HTERT RPE-1 (cell line): ENCODE measurements around the gene PLCH1.
"Not testable (repeated sequence)": the region's sequence is repeated elsewhere in the genome, so short reads cannot be mapped to it uniquely, and the experiment has no call there.

Experiments used
- in situ Hi-C: fragments of 300-500 bp; cut with MboI; formaldehyde crosslinking; loops from 4 replicates; pipeline ENCODE4 v1.14.3; 2020; ENCODE audit warnings: low sequenced_read_pairs

PLCH1 gene

GRCh38 chr3:155431856-155432570, 312.9 kb downstream of the PLCH1 start:
- in situ Hi-C loops, result no loop called here

GRCh38 chr3:155428563-155428962, 316.3 kb downstream of the PLCH1 start:
- in situ Hi-C loops, result no loop called here

GRCh38 chr3:155426524-155427230, 318.2 kb downstream of the PLCH1 start:
- in situ Hi-C loops, result no loop called here

GRCh38 chr3:155425396-155425795, 319.5 kb downstream of the PLCH1 start:
- in situ Hi-C loops, result no loop called here

- in situ Hi-C loops, result no loop called here
Measured at GRCh38 chr3:155424323-155424710, 320.6 kb downstream of the PLCH1 start.

- in situ Hi-C loops, result no loop called here
Measured at GRCh38 chr3:155423526-155424322, 321.1 kb downstream of the PLCH1 start.

GRCh38 chr3:155420881-155421486, 323.9 kb downstream of the PLCH1 start:
- in situ Hi-C loops, result no loop called here

GRCh38 chr3:155420406-155420805, 324.5 kb downstream of the PLCH1 start:
- in situ Hi-C loops, result no loop called here

GRCh38 chr3:155418407-155418806, 326.5 kb downstream of the PLCH1 start:
- in situ Hi-C loops, result no loop called here

GRCh38 chr3:155417119-155417517, 327.8 kb downstream of the PLCH1 start:
- in situ Hi-C loops, result no loop called here

GRCh38 chr3:155416500-155417118, 328.3 kb downstream of the PLCH1 start:
- in situ Hi-C loops, result no loop called here

- in situ Hi-C loops, result no loop called here
Measured at GRCh38 chr3:155412904-155413303, 332.0 kb downstream of the PLCH1 start.

GRCh38 chr3:155411500-155412223, 333.2 kb downstream of the PLCH1 start:
- in situ Hi-C loops, result no loop called here

- in situ Hi-C loops, result no loop called here
Measured at GRCh38 chr3:155409336-155409735, 335.5 kb downstream of the PLCH1 start.

GRCh38 chr3:155407971-155408370, 336.9 kb downstream of the PLCH1 start:
- in situ Hi-C loops, result no loop called here

- in situ Hi-C loops, result no loop called here
Measured at GRCh38 chr3:155407331-155407730, 337.5 kb downstream of the PLCH1 start.

GRCh38 chr3:155404486-155404885, 340.4 kb downstream of the PLCH1 start:
- in situ Hi-C loops, result no loop called here

- in situ Hi-C loops, result no loop called here
Measured at GRCh38 chr3:155402656-155403055, 342.2 kb downstream of the PLCH1 start.

- in situ Hi-C loops, result no loop called here
Measured at GRCh38 chr3:155398046-155398445, 346.8 kb downstream of the PLCH1 start.

- in situ Hi-C loops, result not testable (repeated sequence)
Measured at GRCh38 chr3:155394896-155395295, 350.0 kb downstream of the PLCH1 start.
